Tibial artery (tissue), 4 donors: Measurements from ENCODE around the gene APOBEC4.

Source experiments
- DNase-seq, 2 donors: peaks; one replicate each; pipeline ENCODE4 v3.0.0-alpha.2; 2019
- H3K27ac ChIP-seq, 2 donors: fragments of 200-600 bp; sonication (generic) in 1 of 2; 1 replicate in 1 of 2; 2 replicates in 1 of 2; pipeline ENCODE4 v1.5.1; 2018 to 2019; ENCODE audit warnings: mild to moderate bottlenecking in 1 of 2
- H3K27me3 ChIP-seq, 2 donors: fragments of 200-600 bp; sonication (generic) in 1 of 2; one replicate each; pipeline versions ENCODE4 v1.5.1 to v1.6.0; 2016 to 2019
- H3K36me3 ChIP-seq, 3 donors: fragments of 200-600 bp; sonication (generic) in 2 of 3; one replicate each; pipeline ENCODE4 v1.5.1; 2016 to 2019; ENCODE audit warnings: mild to moderate bottlenecking in 2 of 3
- H3K4me1 ChIP-seq, 4 donors: fragments of 200-600 bp; sonication (generic) in 2 of 4; 1 replicate in 3 of 4; 2 replicates in 1 of 4; pipeline ENCODE4 v1.5.1; 2016 to 2019
- H3K4me3 ChIP-seq, 2 donors: fragments of 200-600 bp; sonication (generic) in 1 of 2; 1 replicate in 1 of 2; 2 replicates in 1 of 2; pipeline ENCODE4 v1.5.1; 2018 to 2019; ENCODE audit warnings: mild to moderate bottlenecking in 2 of 2
- H3K9me3 ChIP-seq, 3 donors: fragments of 200-600 bp; sonication (generic) in 1 of 3; one replicate each; pipeline ENCODE4 v1.5.1; 2016 to 2019
- CTCF ChIP-seq, 2 experiments: fragments of 200-600 bp in 1 of 2; fragments of 450-650 bp in 1 of 2; IDR thresholded peaks; one replicate each; pipeline ENCODE4 v1.5.1; 2017 to 2019; ENCODE audit warnings: antibody characterized with exemption in 2 of 2, mild to moderate bottlenecking in 1 of 2, moderate library complexity in 1 of 2
- intact Hi-C: fragments of 100-400 bp; cut with DNase I; formaldehyde crosslinking; loops from one replicate; pipeline ENCODE4 v1.15.0; 2023; ENCODE audit warnings: low total_unique reads

APOBEC4 gene

GRCh38 chr1:183676586-183677189 lies 23.6 kb upstream of the APOBEC4 start:
- no peaks in the 10 kb centered on the region for H3K27me3 ChIP-seq
- H3K4me3 ChIP-seq, result no peak overlapping the region
- no peaks in the 10 kb centered on the region for H3K4me1 ChIP-seq
- no peak overlapping the region for H3K27ac ChIP-seq
- no peaks in the 10 kb centered on the region for H3K36me3 ChIP-seq
- intact Hi-C loops, result no loop called here
- no peak for DNase-seq
- no peak for TF ChIP-seq CTCF (IDR thresholded peaks at IDR 0.05)
- H3K9me3 ChIP-seq, result no peaks in the 10 kb centered on the region

- no peak for DNase-seq
- Histone ChIP-seq H3K27me3 (no peaks in the 10 kb centered on the region), H3K4me3 (no peak overlapping the region), H3K27ac (no peak overlapping the region), H3K9me3 (peaks cover 0 to under 1% (median 0%) of the 10 kb centered on the region in 3 donors), H3K36me3 (no peaks in the 10 kb centered on the region), H3K4me1 (no peaks in the 10 kb centered on the region)
- intact Hi-C loops, result no loop called here
- no peak for TF ChIP-seq CTCF (IDR thresholded peaks at IDR 0.05)
Measured at GRCh38 chr1:183675883-183676585, 22.9 kb upstream of the APOBEC4 start.

- Histone ChIP-seq H3K4me3 (no peak overlapping the region), H3K9me3 (peaks cover 0 to 2% (median 0%) of the 10 kb centered on the region in 3 donors), H3K27ac (no peak overlapping the region), H3K36me3 (no peaks in the 10 kb centered on the region), H3K4me1 (no peaks in the 10 kb centered on the region), H3K27me3 (no peaks in the 10 kb centered on the region)
- no peak for TF ChIP-seq CTCF (IDR thresholded peaks at IDR 0.05)
- intact Hi-C loops, result no loop called here
- DNase-seq, result no peak
Measured at GRCh38 chr1:183675381-183675780, 22.3 kb upstream of the APOBEC4 start.

- Histone ChIP-seq H3K27ac (no peak overlapping the region), H3K4me3 (no peak overlapping the region), H3K9me3 (peaks cover 0 to 2% (median 0%) of the 10 kb centered on the region in 3 donors), H3K27me3 (no peaks in the 10 kb centered on the region), H3K4me1 (no peaks in the 10 kb centered on the region), H3K36me3 (no peaks in the 10 kb centered on the region)
- no peak for TF ChIP-seq CTCF (IDR thresholded peaks at IDR 0.05)
- no peak for DNase-seq
- intact Hi-C loops, result no loop called here
Measured at GRCh38 chr1:183674886-183675285, 21.8 kb upstream of the APOBEC4 start.

- Histone ChIP-seq H3K27me3 (no peaks in the 10 kb centered on the region), H3K27ac (no peak overlapping the region), H3K36me3 (no peaks in the 10 kb centered on the region), H3K4me1 (no peaks in the 10 kb centered on the region), H3K9me3 (peaks cover 0 to 2% (median 0%) of the 10 kb centered on the region in 3 donors), H3K4me3 (no peak overlapping the region)
- intact Hi-C loops, result no loop called here
- no peak for DNase-seq
- TF ChIP-seq CTCF (IDR thresholded peaks at IDR 0.05), result no peak
Measured at GRCh38 chr1:183674339-183674738, 21.2 kb upstream of the APOBEC4 start.
